ENCODE measurements around the gene ALDH3B1.
"Not testable (repeated sequence)": the region's sequence is repeated elsewhere in the genome, so short reads cannot be mapped to it uniquely, and the experiment has no call there.

DNA sequence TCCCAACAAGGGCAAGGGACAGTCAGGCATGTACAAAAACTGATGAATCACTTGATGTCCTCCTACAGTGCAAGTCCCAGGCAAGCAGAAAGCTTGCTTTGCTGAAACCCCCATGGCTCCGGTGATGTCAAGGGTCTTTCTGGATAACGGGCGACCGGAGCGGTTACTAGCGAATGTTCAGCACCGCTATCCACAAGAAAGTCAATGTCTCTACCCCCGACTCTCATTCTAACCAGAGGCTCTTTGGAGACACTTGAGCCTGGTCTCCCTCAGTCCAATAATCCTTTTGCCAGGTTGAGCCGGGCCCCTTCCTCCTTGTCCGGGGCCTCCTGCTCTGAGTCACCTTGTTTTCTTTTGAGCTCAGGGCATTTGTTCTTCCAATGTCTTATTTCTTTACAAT, 28.9 kb upstream of the ALDH3B1 start:
- not testable (repeated sequence) for TF ChIP-seq FOXA1 (IDR thresholded peaks at IDR 0.05); BHLHE40 (IDR thresholded peaks at IDR 0.05; ENCODE audit: borderline replicate concordance); FOXM1 (IDR thresholded peaks at IDR 0.05; ENCODE audit: borderline replicate concordance); FOXK2 (IDR thresholded peaks at IDR 0.05); ARNT (IDR thresholded peaks at IDR 0.05); SP1 (IDR thresholded peaks at IDR 0.05); ELF4 (IDR thresholded peaks at IDR 0.05); NFRKB (IDR thresholded peaks at IDR 0.05); ZNF384 (IDR thresholded peaks at IDR 0.05); SUZ12 (IDR thresholded peaks at IDR 0.05)

All from HEK293T (cell line).